DMS79 treated with DMSO at 0.1 percent for 48 hours (cell line): ENCODE data around the gene KNL1.
"Not testable (repeated sequence)": the region's sequence is repeated elsewhere in the genome, so short reads cannot be mapped to it uniquely, and the experiment has no call there.

Source experiments
- DNase-seq: peaks from one replicate; lab custom pipeline; 2025; lab: John Stamatoyannopoulos, UW

The KNL1 gene

GRCh38 chr15:40676906-40677305, 82.9 kb downstream of the KNL1 start:
- not testable (repeated sequence) for DNase-seq

- no peak for DNase-seq
Measured at GRCh38 chr15:40680151-40680550, 86.1 kb downstream of the KNL1 start.

DNA sequence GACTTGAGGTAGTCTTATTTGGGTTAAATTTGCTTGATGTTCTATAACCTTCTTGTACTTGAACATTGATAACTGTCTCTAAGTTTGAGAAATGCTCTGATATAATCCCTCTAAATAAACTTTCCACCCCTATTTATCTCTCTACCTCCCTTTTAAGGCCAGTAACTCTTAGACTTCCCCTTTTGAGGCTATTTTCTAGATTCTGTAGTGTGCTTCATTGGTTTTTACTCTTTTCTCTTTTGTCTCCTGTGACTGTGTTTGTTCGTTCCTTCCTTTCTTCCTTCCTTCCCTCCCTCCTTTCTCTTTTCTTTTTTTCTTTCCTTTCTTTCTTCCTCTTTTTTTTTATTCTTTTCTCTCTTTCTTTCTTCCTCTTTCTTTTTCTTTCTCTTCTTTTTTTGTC, 86.9 kb downstream of the KNL1 start:
- not testable (repeated sequence) for DNase-seq

DNA sequence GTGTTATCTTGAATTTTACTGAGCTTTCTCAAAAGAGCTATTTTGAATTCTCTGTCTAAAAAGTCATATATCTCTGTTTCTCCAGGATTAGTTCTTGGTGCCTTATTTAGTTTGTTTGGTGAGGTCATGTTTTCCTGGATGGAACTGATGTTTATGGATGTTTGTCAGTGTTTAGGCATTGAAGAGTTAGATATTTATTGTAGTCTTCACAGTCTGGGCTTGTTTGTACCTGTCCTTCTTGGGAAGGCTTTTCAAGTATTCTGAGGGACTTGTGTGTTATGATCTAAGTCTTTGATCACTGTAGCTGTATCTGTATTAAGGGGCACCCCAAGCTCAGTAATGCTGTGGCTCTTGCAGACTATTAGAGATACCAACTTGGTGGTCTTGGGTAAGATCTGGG, 90.3 kb downstream of the KNL1 start:
- no peak for DNase-seq

DNA sequence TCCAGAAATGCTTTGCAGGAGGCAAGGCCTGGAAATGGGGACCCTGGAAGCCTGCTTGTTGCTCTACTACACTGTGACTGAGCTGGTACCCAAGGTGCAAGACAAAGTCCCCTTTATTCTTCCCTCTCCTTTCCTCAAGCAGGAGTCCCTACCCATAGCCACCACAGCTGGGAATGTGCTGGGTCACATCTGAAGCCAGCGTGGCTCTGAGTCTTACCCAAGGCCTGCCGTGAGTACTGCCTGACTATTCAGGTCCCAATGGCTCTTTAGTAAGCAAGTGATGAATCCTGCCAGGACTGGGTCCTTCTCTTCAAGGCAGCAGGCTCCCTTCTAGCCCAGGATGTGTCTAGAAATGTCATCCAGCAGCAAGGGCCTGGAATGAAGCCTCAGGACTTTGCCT, 91.3 kb downstream of the KNL1 start:
- no peak for DNase-seq

DNA sequence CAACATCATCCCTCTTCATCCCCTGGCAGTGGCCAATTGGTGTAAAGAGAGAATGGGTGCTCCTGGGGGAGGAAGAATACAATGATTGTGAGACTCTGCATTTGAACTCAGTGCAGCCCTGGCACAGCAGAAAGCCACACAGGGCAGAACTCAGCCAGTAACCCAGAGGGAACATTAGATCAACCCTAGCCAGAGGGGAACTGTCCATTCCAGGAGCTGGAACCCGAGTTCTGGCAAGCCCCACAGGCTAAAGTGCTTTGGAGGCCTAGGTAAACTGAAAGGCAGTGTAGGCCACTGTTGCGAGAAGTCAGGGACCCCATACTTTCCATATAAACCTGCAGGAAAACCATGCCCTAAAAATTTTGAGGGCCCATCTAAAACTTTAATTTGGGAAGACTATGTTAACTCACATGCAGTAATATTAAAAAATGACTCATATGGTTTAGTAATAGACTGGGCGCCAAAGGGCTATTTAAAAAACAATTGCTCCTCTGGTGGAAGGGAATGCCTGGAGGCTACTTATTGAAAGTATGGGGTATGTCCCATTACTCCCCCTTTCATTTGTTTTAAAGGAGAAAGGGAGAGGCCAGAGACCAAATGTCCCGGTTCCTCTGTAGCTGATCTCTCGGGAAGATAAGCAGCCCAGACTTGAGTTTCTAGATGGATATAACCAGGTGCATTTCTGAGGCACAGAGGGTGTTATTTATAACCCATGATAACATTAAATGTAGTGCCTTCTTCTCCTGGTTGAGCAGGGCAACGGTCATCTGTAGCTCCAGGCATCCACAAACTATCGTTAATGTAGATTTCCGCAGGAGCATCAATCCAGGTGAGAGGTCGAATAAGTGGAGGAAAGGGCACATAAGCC, 95.1 kb downstream of the KNL1 start:
- no peak for DNase-seq

DNA sequence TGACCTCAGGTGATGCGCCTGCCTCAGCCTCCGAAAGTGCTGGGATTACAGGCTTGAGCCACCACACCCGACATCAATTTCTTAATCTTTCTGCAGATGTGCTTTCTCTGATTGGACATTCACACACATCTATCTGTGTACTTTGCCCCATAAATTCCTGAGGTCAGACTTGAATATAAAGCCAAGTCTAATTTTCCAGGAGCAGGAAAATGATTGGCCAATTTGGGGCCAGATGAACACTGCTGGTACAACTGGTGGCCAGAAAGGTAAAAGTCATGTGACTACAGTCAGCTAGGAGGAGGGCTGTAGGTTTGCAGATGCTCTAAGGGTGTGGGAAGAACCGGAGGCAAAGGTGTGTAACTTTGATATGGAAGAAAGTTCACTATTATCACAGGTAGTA, 97.7 kb downstream of the KNL1 start:
- no peak for DNase-seq

DNA sequence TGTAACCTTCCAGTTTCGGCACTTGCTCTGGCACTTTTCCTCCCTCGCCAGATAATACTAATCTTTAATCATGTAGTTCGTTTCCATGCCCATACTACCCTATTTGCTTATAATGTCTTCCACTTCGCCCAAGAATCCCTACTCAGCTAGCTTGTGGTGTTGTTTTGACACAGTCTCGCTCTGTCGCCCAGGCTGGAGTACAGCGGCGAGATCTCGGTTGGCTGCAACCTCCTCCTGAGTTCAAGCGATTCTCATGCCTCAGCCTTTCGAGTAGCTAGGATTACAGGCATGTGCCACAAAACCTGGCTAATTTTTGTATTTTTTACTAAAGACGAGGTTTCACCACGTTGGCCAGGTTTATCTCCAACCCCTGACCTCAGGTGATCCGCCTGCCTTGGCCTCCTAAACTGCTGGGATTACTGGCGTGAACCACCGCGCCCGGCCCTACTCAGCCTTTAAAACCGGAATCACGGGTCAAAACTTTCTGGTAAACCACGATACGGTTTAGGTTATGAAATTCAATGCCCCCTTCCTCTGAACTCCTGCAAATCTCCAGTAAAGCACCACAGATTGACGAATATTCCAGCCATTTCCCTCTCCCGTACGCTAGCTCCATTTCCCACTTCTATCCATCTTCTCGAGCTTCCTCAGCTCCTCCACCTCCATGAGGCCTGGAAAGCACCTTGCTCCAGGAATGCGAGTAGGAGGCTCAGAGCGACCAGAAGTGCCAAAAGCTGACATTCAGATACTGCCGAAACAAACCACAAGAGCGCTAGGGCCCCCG, 100.0 kb downstream of the KNL1 start:
- DNase-seq = peak; percentile 25

DNA sequence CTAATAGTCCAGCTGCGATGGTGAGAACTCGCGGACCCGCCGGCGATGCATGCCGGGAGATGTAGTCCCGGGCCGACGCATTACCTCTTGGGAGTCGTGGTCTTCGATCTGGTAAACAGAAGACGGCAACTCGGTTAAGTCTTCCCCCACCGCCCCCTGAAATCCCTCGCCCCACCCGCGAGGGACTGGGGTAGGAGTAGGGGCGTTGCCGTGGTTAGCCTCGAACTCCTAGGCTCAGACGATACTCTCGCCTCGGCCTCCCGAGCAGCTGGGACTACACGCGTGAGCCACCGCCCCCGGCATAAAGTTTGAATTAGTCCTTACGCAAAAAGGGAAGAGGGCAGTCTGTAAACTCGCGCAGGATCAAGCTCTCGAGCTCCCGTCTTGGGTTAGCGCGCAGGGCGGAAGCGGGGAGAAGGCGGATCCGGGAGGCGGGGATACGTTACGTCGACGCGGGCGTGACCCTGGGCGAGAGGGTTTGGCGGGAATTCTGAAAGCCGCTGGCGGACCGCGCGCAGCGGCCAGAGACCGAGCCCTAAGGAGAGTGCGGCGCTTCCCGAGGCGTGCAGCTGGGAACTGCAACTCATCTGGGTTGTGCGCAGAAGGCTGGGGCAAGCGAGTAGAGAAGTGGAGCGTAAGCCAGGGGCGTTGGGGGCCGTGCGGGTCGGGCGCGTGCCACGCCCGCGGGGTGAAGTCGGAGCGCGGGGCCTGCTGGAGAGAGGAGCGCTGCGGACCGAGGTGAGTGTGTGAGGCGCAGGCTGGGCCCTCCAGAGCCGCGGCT, 100.8 kb downstream of the KNL1 start, which contains the start of gene RAD51:
TSS of gene RAD51 (plus strand) at position 487 of the 781 bp plus-strand sequence. CDS start 3,585 bp downstream, outside the sequence.
- peak; percentile 46 for DNase-seq

DNA sequence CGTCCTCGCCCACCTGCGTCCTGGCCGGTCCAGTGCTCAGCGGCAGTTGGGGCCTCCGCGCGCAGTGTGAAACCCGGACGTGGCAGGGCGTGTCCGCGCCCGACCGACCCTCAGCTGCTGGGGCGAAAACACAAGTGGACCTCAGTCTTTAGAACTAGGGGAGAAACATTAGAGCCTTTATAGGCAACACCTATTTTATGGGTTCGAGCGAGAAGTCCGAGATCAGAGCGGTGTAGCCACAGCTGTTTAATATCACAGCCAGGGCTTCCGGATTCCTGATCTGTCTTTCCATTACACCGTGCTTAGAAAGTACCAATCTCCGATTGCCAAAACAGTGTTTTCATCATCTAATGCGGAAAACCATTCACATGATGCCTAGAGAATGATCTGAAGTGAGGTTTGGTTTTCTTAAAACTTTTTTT, 101.4 kb downstream of the KNL1 start:
- no peak for DNase-seq

GRCh38 chr15:40696228-40696627, 102.2 kb downstream of the KNL1 start:
- DNase-seq = no peak

GRCh38 chr15:40697916-40698315, 103.9 kb downstream of the KNL1 start:
- DNase-seq = no peak

GRCh38 chr15:40702077-40702476, 108.0 kb downstream of the KNL1 start:
- no peak for DNase-seq

- DNase-seq = no peak
Measured at GRCh38 chr15:40706121-40706520, 112.1 kb downstream of the KNL1 start.
